ENCODE data around the gene PTPRD.

The PTPRD gene

GRCh38 chr9:8686516-8686915 is 1926.3 kb downstream of the PTPRD start:
- Histone ChIP-seq H3K9me2 (replicated peaks; ENCODE audit: insufficient read depth, low read length) (no peaks in the 10 kb centered on the region), H2AFZ (ENCODE audit: low read depth, low read length, severe bottlenecking) (no peak overlapping the region), H3K9ac (ENCODE audit: low read length) (no peak overlapping the region), H3K27me3 (ENCODE audit: low read length) (no peaks in the 10 kb centered on the region), H3K4me3 (ENCODE audit: insufficient read depth, low read length, poor library complexity, severe bottlenecking) (no peak overlapping the region), H3F3A (ENCODE audit: insufficient read depth) (no peaks in the 10 kb centered on the region), H3K9me3 (ENCODE audit: insufficient read depth, low read length) (no peaks in the 10 kb centered on the region), H3K27ac (ENCODE audit: low read depth, low read length) (no peak overlapping the region), H3K36me3 (ENCODE audit: low read length) (no peaks in the 10 kb centered on the region), H3K79me2 (ENCODE audit: insufficient read depth, low read length) (no peaks in the 10 kb centered on the region), H3K4me2 (ENCODE audit: low read depth, low read length, poor library complexity, severe bottlenecking) (no peak overlapping the region), H4K20me1 (ENCODE audit: low read depth, low read length) (no peaks in the 10 kb centered on the region)
- TF ChIP-seq CTCF (IDR thresholded peaks at IDR 0.05; ENCODE audit: insufficient read depth, low read length, poor library complexity, severe bottlenecking) = no peak
- TF ChIP-seq EZH2phosphoT487 (conservative IDR thresholded peaks at IDR 0.05; ENCODE audit: low read length) = no peak

- H3K4me2 ChIP-seq (ENCODE audit: low read depth, low read length, poor library complexity, severe bottlenecking) = no peak overlapping the region
- H2AFZ ChIP-seq (ENCODE audit: low read depth, low read length, severe bottlenecking) = no peak overlapping the region
- H3K4me3 ChIP-seq (ENCODE audit: insufficient read depth, low read length, poor library complexity, severe bottlenecking) = no peak overlapping the region
- no peaks in the 10 kb centered on the region for H4K20me1 ChIP-seq (ENCODE audit: low read depth, low read length)
- H3K27ac ChIP-seq (ENCODE audit: low read depth, low read length) = no peak overlapping the region
- no peak overlapping the region for H3K9ac ChIP-seq (ENCODE audit: low read length)
- no peaks in the 10 kb centered on the region for H3F3A ChIP-seq (ENCODE audit: insufficient read depth)
- H3K36me3 ChIP-seq (ENCODE audit: low read length) = no peaks in the 10 kb centered on the region
- no peaks in the 10 kb centered on the region for H3K27me3 ChIP-seq (ENCODE audit: low read length)
- no peaks in the 10 kb centered on the region for H3K9me2 ChIP-seq (replicated peaks; ENCODE audit: insufficient read depth, low read length)
- H3K9me3 ChIP-seq (ENCODE audit: insufficient read depth, low read length) = no peaks in the 10 kb centered on the region
- H3K79me2 ChIP-seq (ENCODE audit: insufficient read depth, low read length) = no peaks in the 10 kb centered on the region
- TF ChIP-seq CTCF (IDR thresholded peaks at IDR 0.05; ENCODE audit: insufficient read depth, low read length, poor library complexity, severe bottlenecking) (no peak), EZH2phosphoT487 (conservative IDR thresholded peaks at IDR 0.05; ENCODE audit: low read length) (no peak)
Measured at GRCh38 chr9:8685825-8686224, 1927.0 kb downstream of the PTPRD start.

DNA sequence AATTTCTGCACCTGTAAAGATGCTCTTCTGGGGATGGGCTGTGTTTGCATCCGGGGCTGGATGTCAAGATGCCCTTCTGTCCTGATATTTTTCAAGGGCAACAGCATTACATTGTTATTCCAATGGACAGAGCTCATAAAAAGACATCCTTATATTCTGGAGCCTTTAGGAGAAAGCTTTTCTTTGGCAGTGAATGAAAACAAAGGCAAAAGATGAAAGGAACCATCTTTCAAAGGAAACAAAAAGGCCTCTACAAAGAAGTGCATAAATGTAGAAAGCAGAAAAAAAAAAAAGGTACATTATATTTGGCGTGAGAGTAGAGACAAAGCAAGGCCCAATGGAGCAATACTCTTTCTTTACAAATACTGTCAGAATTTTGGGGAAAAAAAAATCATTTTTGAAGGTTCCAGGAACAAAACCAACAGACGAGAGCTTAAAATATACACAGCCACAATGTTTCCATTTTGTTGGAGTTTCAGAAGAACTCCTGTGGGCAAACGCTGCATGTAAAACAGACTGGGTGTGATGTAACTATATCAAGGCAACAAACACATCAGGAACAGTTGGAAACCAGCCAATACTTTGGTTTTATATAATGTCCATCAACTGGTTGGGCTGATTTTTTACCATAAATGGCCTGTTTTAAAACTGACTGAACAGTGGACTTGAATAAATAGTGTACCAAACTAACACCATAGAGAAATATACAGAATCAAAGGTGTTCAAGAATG is 1927.7 kb downstream of the PTPRD start:
- no peak overlapping the region for H2AFZ ChIP-seq (ENCODE audit: low read depth, low read length, severe bottlenecking)
- no peak overlapping the region for H3K9ac ChIP-seq (ENCODE audit: low read length)
- no peaks in the 10 kb centered on the region for H3F3A ChIP-seq (ENCODE audit: insufficient read depth)
- H3K9me2 ChIP-seq (replicated peaks; ENCODE audit: insufficient read depth, low read length) = no peaks in the 10 kb centered on the region
- no peaks in the 10 kb centered on the region for H3K36me3 ChIP-seq (ENCODE audit: low read length)
- H3K4me3 ChIP-seq (ENCODE audit: insufficient read depth, low read length, poor library complexity, severe bottlenecking) = no peak overlapping the region
- H3K79me2 ChIP-seq (ENCODE audit: insufficient read depth, low read length) = no peaks in the 10 kb centered on the region
- H3K27me3 ChIP-seq (ENCODE audit: low read length) = no peaks in the 10 kb centered on the region
- H3K4me2 ChIP-seq (ENCODE audit: low read depth, low read length, poor library complexity, severe bottlenecking) = no peak overlapping the region
- H4K20me1 ChIP-seq (ENCODE audit: low read depth, low read length) = no peaks in the 10 kb centered on the region
- no peak for TF ChIP-seq EZH2phosphoT487 (conservative IDR thresholded peaks at IDR 0.05; ENCODE audit: low read length)
- H3K27ac ChIP-seq (ENCODE audit: low read depth, low read length) = no peak overlapping the region
- no peaks in the 10 kb centered on the region for H3K9me3 ChIP-seq (ENCODE audit: insufficient read depth, low read length)

DNA sequence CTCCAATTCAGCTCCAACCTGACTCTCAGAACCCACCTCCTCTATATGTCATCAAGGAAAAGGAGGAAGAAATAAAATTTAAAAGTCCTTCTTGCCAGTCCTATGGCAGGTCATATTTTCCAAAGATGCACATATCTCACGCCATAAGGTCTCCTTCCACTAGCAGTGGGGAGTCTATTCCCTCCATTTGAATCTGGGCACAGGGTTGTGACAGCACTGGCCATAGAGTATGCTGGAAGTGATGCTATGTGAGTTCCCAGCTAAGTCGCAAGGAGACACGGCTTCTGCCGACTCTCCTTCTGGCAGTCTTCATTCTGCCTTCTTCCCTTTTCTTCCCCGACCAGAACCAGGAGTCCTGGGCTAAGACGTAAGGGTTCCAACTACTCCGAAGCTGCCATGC is 1929.3 kb downstream of the PTPRD start:
- no peaks in the 10 kb centered on the region for H3K79me2 ChIP-seq (ENCODE audit: insufficient read depth, low read length)
- no peak overlapping the region for H3K9ac ChIP-seq (ENCODE audit: low read length)
- no peaks in the 10 kb centered on the region for H3K9me3 ChIP-seq (ENCODE audit: insufficient read depth, low read length)
- no peaks in the 10 kb centered on the region for H3F3A ChIP-seq (ENCODE audit: insufficient read depth)
- TF ChIP-seq EZH2phosphoT487 (conservative IDR thresholded peaks at IDR 0.05; ENCODE audit: low read length) (no peak), CTCF (IDR thresholded peaks at IDR 0.05; ENCODE audit: insufficient read depth, low read length, poor library complexity, severe bottlenecking) (no peak)
- no peak overlapping the region for H3K4me3 ChIP-seq (ENCODE audit: insufficient read depth, low read length, poor library complexity, severe bottlenecking)
- no peaks in the 10 kb centered on the region for H3K9me2 ChIP-seq (replicated peaks; ENCODE audit: insufficient read depth, low read length)
- H4K20me1 ChIP-seq (ENCODE audit: low read depth, low read length) = no peaks in the 10 kb centered on the region
- H2AFZ ChIP-seq (ENCODE audit: low read depth, low read length, severe bottlenecking) = no peak overlapping the region
- no peaks in the 10 kb centered on the region for H3K27me3 ChIP-seq (ENCODE audit: low read length)
- H3K36me3 ChIP-seq (ENCODE audit: low read length) = no peaks in the 10 kb centered on the region
- no peak overlapping the region for H3K27ac ChIP-seq (ENCODE audit: low read depth, low read length)
- H3K4me2 ChIP-seq (ENCODE audit: low read depth, low read length, poor library complexity, severe bottlenecking) = no peak overlapping the region
